NCI-H82 (cell line): ENCODE measurements around the gene DSCAML1.

Experiments used
- DNase-seq: peaks from one replicate; lab custom pipeline; 2025; lab: John Stamatoyannopoulos, UW

DSCAML1 gene

DNA sequence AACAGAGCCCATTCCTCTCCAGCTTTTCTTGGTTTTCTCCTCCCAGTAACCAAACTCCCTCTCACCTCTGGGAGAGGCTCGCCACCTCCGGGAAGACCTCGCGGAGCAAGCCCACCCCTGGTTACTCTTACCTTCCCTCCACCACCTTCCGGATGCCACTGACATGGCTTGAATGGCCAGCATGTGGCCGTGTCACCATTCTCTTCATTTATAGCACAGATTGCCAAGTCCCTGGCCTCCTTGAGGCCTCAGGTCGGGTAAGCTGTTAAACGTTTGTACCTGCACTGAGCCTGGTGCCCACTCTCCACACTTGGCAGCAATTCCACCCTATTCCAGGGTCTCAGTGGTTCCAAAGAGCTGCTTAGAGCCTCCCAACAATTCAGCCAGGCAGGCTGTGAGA lies 35.5 kb upstream of the DSCAML1 start:
- DNase-seq: no peak

- no peak for DNase-seq
These were observed 34.8 kb upstream of the DSCAML1 start for GRCh38 chr11:117831661-117832415.

- no peak for DNase-seq
These were observed 33.8 kb upstream of the DSCAML1 start for GRCh38 chr11:117830674-117831351.

- no peak for DNase-seq
These were observed 33.1 kb upstream of the DSCAML1 start for GRCh38 chr11:117830072-117830471.

DNA sequence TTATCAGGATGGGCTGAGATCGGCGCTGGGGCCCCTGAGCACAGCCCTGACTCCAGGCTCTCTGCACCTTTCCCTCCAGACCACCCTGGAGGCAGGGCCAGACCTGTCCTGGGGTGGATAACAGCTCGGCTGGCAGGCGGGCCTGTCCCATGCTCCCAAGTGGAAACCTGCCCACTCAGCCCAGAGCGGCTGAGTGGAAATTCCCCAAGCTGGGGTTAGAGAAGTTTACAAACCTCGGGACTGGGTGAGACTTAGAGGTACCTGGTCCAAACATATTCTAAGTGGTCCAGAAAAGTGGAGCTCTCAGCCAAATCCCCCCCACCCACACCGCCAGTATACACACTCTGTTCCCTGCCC lies 32.3 kb upstream of the DSCAML1 start:
- DNase-seq: no peak

DNA sequence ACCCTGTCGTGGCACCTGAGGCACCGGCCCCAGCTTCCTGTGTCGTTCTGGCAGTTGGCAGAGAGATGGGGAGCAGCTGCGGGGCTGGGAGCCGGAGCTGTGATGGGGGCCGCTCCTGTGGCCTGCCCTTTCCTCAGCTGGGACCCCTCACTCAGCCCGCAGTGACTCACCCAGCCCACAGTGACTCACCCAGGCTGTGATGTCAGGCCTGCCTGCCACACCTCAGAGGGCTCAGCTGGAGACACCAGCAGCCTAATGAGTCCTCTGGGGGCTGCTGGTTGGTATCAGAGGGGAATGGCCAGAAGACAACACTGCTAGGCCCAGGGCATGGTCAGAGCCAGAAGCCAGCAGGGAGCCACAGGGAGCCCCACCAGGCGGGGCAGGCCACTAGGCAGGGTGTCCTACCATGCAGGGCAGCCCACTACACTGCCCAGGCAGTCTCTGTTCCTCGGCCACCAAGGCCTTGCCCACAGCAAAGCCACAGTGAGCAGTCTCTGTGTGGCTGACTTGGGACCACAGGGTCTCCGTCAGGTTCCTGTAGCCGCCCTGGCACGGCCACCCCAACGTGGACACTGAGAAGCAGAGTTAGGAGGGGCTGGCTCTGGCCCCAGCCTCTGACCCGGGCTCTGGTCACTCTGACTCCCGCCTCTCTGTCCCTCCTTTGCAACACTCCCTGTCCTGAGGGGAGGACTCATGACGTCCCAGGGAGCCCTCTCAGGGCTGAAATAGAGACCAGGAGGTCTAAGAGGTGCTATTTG lies 31.8 kb upstream of the DSCAML1 start:
- DNase-seq: no peak

- no peak for DNase-seq
These were observed 30.8 kb upstream of the DSCAML1 start for GRCh38 chr11:117827521-117828511.

DNA sequence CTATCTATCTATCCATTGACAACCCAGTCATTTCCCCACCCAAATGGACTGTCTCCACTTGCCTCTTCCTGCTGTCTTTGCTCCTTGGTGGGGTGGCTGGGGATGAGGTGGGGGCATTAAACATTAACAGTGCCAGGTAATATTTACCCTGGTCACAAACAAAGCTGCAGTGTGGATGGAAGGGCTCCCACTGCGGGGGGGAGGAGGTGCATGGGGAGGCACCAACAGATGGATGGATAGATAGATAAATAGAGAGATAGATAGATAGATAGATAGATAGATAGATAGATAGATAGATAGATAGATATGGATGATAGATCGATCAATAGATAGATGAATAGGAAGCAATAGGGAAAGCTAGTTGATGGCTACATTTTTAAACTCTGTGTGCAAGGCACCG lies 29.8 kb upstream of the DSCAML1 start:
- no peak for DNase-seq

DNA sequence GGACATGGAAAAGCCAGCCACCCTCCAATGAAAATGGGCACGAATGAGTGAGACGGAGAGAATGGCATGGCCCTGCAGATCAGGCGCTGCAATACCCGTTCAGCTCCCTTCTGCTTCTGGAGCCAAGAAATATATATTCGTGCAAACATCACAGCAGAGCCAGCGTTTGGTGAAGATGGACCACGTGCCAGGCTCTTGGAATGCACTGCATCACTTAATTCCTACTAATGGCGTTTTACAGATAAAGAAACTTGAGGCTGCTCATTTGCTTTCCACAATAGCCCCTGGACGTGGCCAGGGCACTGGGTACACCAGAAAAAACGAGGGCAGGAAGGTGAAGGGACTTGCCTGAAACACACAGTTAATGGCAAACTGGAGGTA lies 29.2 kb upstream of the DSCAML1 start:
- DNase-seq: no peak

- DNase-seq: no peak
These were observed 28.6 kb upstream of the DSCAML1 start for GRCh38 chr11:117825538-117826189.

- DNase-seq: no peak
These were observed 27.8 kb upstream of the DSCAML1 start, which contains the start of gene FXYD2 for GRCh38 chr11:117824571-117825537. Gene FXYD2 (minus strand): TSS chr11:117824744. CDS start chr11:117824678, 66 bp downstream.

- peak; percentile 80 for DNase-seq
These were observed 27.0 kb upstream of the DSCAML1 start for GRCh38 chr11:117823946-117824420.

DNA sequence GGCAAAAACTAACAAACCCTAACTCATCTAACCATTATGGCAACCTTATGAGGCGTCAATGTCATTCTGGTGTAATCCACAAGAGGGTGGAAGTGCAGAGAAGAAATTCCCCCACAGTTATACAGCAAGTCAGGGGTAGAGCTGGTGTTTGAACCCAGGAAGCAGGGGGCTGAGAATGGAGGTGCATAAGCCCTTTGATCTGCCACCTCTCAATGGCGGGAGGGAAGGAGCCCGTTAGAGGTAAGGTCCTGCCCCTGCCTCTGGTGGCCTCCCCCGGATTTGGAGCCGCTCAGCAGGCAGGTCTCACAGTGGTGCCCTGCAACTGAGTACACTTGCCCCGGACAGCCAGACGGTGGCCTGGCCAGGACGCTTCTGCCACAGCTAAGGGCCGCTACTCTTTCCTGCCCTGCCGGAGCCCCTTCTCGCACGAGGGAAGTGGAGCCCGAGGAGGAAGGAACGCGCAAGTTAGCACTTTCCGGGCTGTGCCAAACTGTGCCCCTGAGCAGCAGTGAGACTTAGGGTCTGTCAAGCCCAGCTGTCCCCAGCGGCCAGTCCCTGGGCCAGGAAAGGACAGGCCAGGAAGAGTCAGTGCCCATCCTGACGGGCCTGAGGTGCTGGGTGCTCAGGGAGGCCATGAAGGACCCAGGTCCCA lies 26.4 kb upstream of the DSCAML1 start:
- DNase-seq: peak; percentile 34

GRCh38 chr11:117822074-117823033 lies 25.3 kb upstream of the DSCAML1 start:
- peak; percentile 43 for DNase-seq

DNA sequence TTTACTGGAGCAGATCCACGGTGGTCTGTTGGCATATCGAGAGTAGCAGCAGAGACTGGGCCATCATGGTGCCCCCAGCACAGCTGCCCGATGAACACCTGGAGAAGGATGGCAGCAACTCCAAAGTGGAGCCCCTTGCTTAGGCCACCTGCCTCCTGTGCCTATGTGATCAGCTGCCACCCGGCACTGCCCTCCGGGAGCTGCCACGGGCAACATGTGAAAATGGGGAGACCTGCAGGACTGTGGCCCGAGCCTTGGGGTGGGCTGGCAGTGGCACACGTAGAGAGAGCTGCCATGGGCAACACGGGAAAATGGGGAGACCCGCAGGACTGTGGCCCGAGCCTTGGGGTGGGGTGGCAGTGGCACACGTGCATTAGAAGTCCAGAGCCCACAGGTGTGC lies 24.4 kb upstream of the DSCAML1 start:
- no peak for DNase-seq

DNA sequence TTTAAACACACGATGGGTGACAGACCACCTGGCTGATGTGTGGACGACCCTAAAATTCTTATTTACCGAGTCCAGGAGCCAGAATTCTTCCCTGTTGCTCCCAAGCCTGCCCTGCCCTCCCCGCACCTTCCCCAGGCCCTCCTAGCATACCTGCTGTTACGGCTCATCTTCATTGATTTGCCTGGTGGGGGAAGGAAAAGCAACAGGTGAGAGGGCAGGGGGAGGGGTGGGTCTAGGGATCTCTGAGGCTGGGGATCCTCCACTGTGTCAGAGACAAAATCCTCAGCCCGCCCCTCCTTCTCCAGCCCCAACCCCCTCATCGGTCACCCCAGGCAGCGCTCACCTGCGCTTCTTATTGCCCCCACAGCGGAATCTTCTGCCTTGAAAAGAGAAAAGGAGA lies 23.5 kb upstream of the DSCAML1 start:
- no peak for DNase-seq

DNA sequence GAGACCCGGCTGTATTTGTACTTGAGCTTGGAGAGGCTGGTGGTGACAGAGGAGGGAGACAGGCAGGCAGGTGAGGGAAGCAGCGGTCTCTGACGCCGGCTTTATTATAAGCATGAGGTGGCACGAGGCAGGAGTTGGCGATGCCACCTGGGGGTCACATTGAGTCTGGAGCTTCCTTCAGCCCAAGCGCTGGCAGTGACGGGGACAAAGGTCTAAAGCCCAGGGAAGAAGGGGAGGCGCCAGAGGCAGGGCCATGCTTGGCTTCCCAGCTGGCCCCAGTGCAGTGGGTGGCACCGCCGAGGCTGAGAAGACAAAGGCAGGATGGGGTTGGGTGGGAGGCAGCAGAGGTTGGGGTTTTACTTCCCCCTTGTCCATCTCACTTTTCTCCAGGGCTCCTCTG lies 23.1 kb upstream of the DSCAML1 start:
- DNase-seq: no peak
